ENCODE data around the gene C1QTNF9.

DNA sequence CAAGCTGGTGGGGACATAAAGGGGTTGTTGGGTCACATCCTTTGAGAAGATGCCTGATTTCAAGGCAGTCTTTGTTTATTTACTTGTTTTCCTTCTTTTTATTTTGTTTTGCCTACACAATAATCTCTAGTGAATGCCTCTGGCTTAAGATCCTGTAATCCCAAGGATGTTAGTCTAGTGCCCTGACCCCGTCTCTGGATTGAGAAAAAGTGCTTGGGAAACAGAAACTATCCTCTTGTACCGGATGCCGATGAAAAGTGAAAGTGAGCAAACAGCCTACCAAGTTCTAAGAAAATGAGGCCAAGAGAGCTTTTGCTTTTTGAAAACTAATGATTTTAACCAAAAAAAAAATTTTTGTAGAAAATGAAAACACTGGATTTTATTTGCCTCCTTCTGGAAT is 42.1 kb upstream of the C1QTNF9 start:
- TF ChIP-seq, protein P1, sequence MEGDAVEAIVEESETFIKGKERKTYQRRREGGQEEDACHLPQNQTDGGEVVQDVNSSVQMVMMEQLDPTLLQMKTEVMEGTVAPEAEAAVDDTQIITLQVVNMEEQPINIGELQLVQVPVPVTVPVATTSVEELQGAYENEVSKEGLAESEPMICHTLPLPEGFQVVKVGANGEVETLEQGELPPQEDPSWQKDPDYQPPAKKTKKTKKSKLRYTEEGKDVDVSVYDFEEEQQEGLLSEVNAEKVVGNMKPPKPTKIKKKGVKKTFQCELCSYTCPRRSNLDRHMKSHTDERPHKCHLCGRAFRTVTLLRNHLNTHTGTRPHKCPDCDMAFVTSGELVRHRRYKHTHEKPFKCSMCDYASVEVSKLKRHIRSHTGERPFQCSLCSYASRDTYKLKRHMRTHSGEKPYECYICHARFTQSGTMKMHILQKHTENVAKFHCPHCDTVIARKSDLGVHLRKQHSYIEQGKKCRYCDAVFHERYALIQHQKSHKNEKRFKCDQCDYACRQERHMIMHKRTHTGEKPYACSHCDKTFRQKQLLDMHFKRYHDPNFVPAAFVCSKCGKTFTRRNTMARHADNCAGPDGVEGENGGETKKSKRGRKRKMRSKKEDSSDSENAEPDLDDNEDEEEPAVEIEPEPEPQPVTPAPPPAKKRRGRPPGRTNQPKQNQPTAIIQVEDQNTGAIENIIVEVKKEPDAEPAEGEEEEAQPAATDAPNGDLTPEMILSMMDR (IDR thresholded peaks at IDR 0.05 in 2 of 3, conservative IDR thresholded peaks at IDR 0.05 in 1 of 3; ENCODE audit: insufficient read depth in 2 of 3, low read depth in 1 of 3, low read length in 3 of 3), result no peak
- TF ChIP-seq KDM1A (IDR thresholded peaks at IDR 0.05), result no peak
- TF ChIP-seq, protein P2, sequence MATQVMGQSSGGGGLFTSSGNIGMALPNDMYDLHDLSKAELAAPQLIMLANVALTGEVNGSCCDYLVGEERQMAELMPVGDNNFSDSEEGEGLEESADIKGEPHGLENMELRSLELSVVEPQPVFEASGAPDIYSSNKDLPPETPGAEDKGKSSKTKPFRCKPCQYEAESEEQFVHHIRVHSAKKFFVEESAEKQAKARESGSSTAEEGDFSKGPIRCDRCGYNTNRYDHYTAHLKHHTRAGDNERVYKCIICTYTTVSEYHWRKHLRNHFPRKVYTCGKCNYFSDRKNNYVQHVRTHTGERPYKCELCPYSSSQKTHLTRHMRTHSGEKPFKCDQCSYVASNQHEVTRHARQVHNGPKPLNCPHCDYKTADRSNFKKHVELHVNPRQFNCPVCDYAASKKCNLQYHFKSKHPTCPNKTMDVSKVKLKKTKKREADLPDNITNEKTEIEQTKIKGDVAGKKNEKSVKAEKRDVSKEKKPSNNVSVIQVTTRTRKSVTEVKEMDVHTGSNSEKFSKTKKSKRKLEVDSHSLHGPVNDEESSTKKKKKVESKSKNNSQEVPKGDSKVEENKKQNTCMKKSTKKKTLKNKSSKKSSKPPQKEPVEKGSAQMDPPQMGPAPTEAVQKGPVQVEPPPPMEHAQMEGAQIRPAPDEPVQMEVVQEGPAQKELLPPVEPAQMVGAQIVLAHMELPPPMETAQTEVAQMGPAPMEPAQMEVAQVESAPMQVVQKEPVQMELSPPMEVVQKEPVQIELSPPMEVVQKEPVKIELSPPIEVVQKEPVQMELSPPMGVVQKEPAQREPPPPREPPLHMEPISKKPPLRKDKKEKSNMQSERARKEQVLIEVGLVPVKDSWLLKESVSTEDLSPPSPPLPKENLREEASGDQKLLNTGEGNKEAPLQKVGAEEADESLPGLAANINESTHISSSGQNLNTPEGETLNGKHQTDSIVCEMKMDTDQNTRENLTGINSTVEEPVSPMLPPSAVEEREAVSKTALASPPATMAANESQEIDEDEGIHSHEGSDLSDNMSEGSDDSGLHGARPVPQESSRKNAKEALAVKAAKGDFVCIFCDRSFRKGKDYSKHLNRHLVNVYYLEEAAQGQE (IDR thresholded peaks at IDR 0.05; ENCODE audit: borderline replicate concordance), result no peak
- TF ChIP-seq, protein P2 (CRISPR knock-in tag; IDR thresholded peaks at IDR 0.05; ENCODE audit: low read depth), result no peak
- no peak for TF ChIP-seq TAF1 (IDR thresholded peaks at IDR 0.05; ENCODE audit: control insufficient read depth, extremely low read depth, insufficient read depth, low read length, severe bottlenecking)
- TF ChIP-seq, protein P3, sequence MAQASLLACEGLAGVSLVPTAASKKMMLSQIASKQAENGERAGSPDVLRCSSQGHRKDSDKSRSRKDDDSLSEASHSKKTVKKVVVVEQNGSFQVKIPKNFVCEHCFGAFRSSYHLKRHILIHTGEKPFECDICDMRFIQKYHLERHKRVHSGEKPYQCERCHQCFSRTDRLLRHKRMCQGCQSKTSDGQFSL (CRISPR knock-in tag; IDR thresholded peaks at IDR 0.05), result no peak
- TF ChIP-seq, protein P3 (tag; IDR thresholded peaks at IDR 0.05), result no peak
